Fibroblast of lung (primary cell): ENCODE measurements around the gene CALN1.

Experiments used
- CTCF ChIP-seq, 2 donors: IDR thresholded peaks in 1 of 2; conservative IDR thresholded peaks in 1 of 2; 1 replicate in 1 of 2; 2 replicates in 1 of 2; pipeline ENCODE4 v1.5.1; 2011 to 2012; ENCODE audit warnings: low read length in 2 of 2, control low read depth in 1 of 2, inconsistent platforms in 1 of 2, low read depth in 1 of 2, mild to moderate bottlenecking in 1 of 2
- EZH2 ChIP-seq: IDR thresholded peaks from 2 replicates; pipeline ENCODE4 v1.5.1; 2012; ENCODE audit warnings: low read length, control low read depth, mild to moderate bottlenecking; ENCODE audit errors: missing control alignments

GRCh38 chr7:71991586-71991985 is 420.6 kb downstream of the CALN1 start:
- TF ChIP-seq CTCF (conservative IDR thresholded peaks at IDR 0.05 in 1 of 2, IDR thresholded peaks at IDR 0.05 in 1 of 2; ENCODE audit: low read depth in 1 of 2, low read length in 2 of 2) (no peak), EZH2 (no peak)
